IMR-90 (cell line): ENCODE measurements around the gene ID3. TPM values are rescaled to one million over a fixed set of nuclear protein-coding genes. Genes with fewer than 3 reads are reported as not detected.
A peak's percentile ranks its signal among the peaks of the same experiment; 100 is the strongest.

Experiments used
- ATAC-seq: fragments of 200-7000 bp; cut with Tn5 transposase; 2 replicates; pipeline ENCODE4 v1.9.1; 2020; ENCODE audit warnings: low read depth, mild to moderate bottlenecking, moderate library complexity
- BruUV-seq: library from RNA; stranded (reverse); fragments of 400-500 nt; replicated peaks from 2 replicates; lab custom pipeline; 2021; lab: Mats Ljungman, UMichigan
- CTCF ChIA-PET: fragments of 300-600 bp; formaldehyde crosslinking; extraction: SDS; loops from one replicate; lab custom pipeline; 2021; ENCODE audit warnings: antibody characterized with exemption; lab: Yijun Ruan, JAX
- POLR2A ChIA-PET: fragments of 300-600 bp; sonication (Branson Sonifier 250); formaldehyde crosslinking; loops from one replicate; lab custom pipeline; 2022; ENCODE audit warnings: antibody characterized with exemption; ENCODE audit not compliant: unreplicated experiment; lab: Charles Lee
- DNase-seq: peaks from one replicate; pipeline ENCODE4 v3.0.0; 2013
- H2AFZ ChIP-seq: replicated peaks from 2 replicates; pipeline ENCODE3; 2013; ENCODE audit warnings: low read length, mild to moderate bottlenecking; ENCODE audit not compliant: poor library complexity
- H2AK5ac ChIP-seq: 2 replicates; pipeline ENCODE4 v1.6.1; 2013; ENCODE audit warnings: low read depth, low read length, inconsistent platforms
- H2AK9ac ChIP-seq: replicated peaks from 2 replicates; pipeline ENCODE3; 2013; ENCODE audit warnings: mild to moderate bottlenecking, low read depth, low read length, moderate library complexity; ENCODE audit not compliant: poor library complexity
- H2BK120ac ChIP-seq: 2 replicates; pipeline ENCODE4 v1.6.1; 2013; ENCODE audit warnings: low read depth, low read length, inconsistent platforms
- H2BK15ac ChIP-seq: 3 replicates; pipeline ENCODE4 v1.6.1; 2013; ENCODE audit warnings: low read depth, low read length, inconsistent platforms
- H2BK20ac ChIP-seq: 2 replicates; pipeline ENCODE4 v1.6.1; 2013; ENCODE audit warnings: low read depth, mild to moderate bottlenecking, inconsistent platforms, low read length, moderate library complexity
- H2BK5ac ChIP-seq: 2 replicates; pipeline ENCODE4 v1.6.1; 2013; ENCODE audit warnings: mild to moderate bottlenecking, low read depth, low read length, inconsistent platforms; ENCODE audit not compliant: poor library complexity, severe bottlenecking
- H3K14ac ChIP-seq: replicated peaks from 2 replicates; pipeline ENCODE4 v1.6.1; 2013; ENCODE audit warnings: low read depth, low read length, inconsistent platforms
- H3K18ac ChIP-seq: 2 replicates; pipeline ENCODE4 v1.6.1; 2013; ENCODE audit warnings: low read depth, low read length, control low read depth
- H3K23ac ChIP-seq: 2 replicates; pipeline ENCODE4 v1.6.1; 2013; ENCODE audit warnings: low read depth, low read length, inconsistent platforms
- H3K27ac ChIP-seq: 2 replicates; pipeline ENCODE4 v1.5.1; 2013; ENCODE audit warnings: mild to moderate bottlenecking, control low read depth, low read length; ENCODE audit not compliant: insufficient read depth
- H3K27me3 ChIP-seq: 2 replicates; pipeline ENCODE4 v1.6.1; 2013; ENCODE audit warnings: low read length; ENCODE audit not compliant: control insufficient read depth, insufficient read depth
- H3K36me3 ChIP-seq: 2 replicates; pipeline ENCODE4 v1.6.1; 2013; ENCODE audit warnings: low read length, mixed read lengths; ENCODE audit not compliant: control insufficient read depth, insufficient read depth
- H3K4ac ChIP-seq: 2 replicates; pipeline ENCODE4 v1.6.1; 2013; ENCODE audit warnings: low read depth, low read length, inconsistent platforms
- H3K4me1 ChIP-seq: 2 replicates; pipeline ENCODE4 v1.6.1; 2013; ENCODE audit warnings: low read length, mixed read lengths; ENCODE audit not compliant: control insufficient read depth, insufficient read depth
- H3K4me2 ChIP-seq: 2 replicates; pipeline ENCODE4 v1.6.1; 2013; ENCODE audit warnings: low read depth, mild to moderate bottlenecking, control low read depth, low read length, moderate library complexity
- H3K4me3 ChIP-seq: 2 replicates; pipeline ENCODE4 v1.5.1; 2013; ENCODE audit warnings: low read depth, mild to moderate bottlenecking, control low read depth, low read length, moderate library complexity; ENCODE audit not compliant: insufficient read depth
- H3K56ac ChIP-seq: 2 replicates; pipeline ENCODE4 v1.6.1; 2013; ENCODE audit warnings: low read length, inconsistent platforms; ENCODE audit not compliant: insufficient read depth; ENCODE audit errors: extremely low read depth
- H3K79me1 ChIP-seq, 2 experiments: 2 replicates each; pipeline ENCODE4 v1.6.1; 2013; ENCODE audit warnings: low read length in 2 of 2, inconsistent platforms in 1 of 2, low read depth in 1 of 2
- H3K9ac ChIP-seq: 2 replicates; pipeline ENCODE4 v1.6.1; 2013; ENCODE audit warnings: low read depth, low read length, control low read depth
- H3K9me1 ChIP-seq: 2 replicates; pipeline ENCODE4 v1.6.1; 2013; ENCODE audit warnings: low read length, inconsistent platforms; ENCODE audit not compliant: insufficient read depth
- H3K9me3 ChIP-seq: 2 replicates; pipeline ENCODE4 v1.6.1; 2013; ENCODE audit warnings: low read length; ENCODE audit not compliant: control insufficient read depth, insufficient read depth
- H4K20me1 ChIP-seq: 2 replicates; pipeline ENCODE4 v1.6.1; 2013; ENCODE audit warnings: low read length, inconsistent platforms; ENCODE audit not compliant: insufficient read depth
- H4K5ac ChIP-seq: 2 replicates; pipeline ENCODE4 v1.6.1; 2013; ENCODE audit warnings: mild to moderate bottlenecking, low read depth, low read length, control low read depth
- H4K8ac ChIP-seq, 2 experiments: 2 replicates each; pipeline ENCODE4 v1.6.1; 2013; ENCODE audit warnings: low read depth in 2 of 2, low read length in 2 of 2, control low read depth in 1 of 2, inconsistent platforms in 1 of 2
- H4K91ac ChIP-seq: 2 replicates; pipeline ENCODE4 v1.6.1; 2013; ENCODE audit warnings: low read depth, low read length, inconsistent platforms; ENCODE audit not compliant: insufficient read depth
- BHLHE40 ChIP-seq: fragments of 150-350 bp; IDR thresholded peaks from 2 replicates; pipeline ENCODE4 v1.6.1; 2016; ENCODE audit warnings: mild to moderate bottlenecking, low read depth, low read length
- FOS ChIP-seq: fragments of 150-350 bp; IDR thresholded peaks from 2 replicates; pipeline ENCODE4 v1.6.1; 2016; ENCODE audit warnings: low read depth, low read length
- MAFK ChIP-seq: IDR thresholded peaks from 2 replicates; pipeline ENCODE4 v1.6.1; 2012; ENCODE audit warnings: low read depth, low read length, improper control_type of control experiment
- MAZ ChIP-seq: IDR thresholded peaks from 2 replicates; pipeline ENCODE4 v1.6.1; 2012; ENCODE audit warnings: low read depth, mild to moderate bottlenecking, low read length, improper control_type of control experiment, moderate library complexity, borderline replicate concordance
- NFE2L2 ChIP-seq: fragments of 150-350 bp; IDR thresholded peaks from 2 replicates; pipeline ENCODE4 v1.6.1; 2016; ENCODE audit warnings: low read depth, mild to moderate bottlenecking, low read length
- RAD21 ChIP-seq: IDR thresholded peaks from 2 replicates; pipeline ENCODE4 v1.6.1; 2012; ENCODE audit warnings: low read length, improper control_type of control experiment
- RFX5 ChIP-seq: IDR thresholded peaks from 2 replicates; pipeline ENCODE4 v1.8.0; 2012; ENCODE audit warnings: low read depth, mild to moderate bottlenecking, low read length, moderate library complexity
- WGBS, 2 experiments: methylation state at CpG; one replicate each; pipeline versions ENCODE4 v1.1.5 to v1.1.7; 2013; ENCODE audit warnings: missing lambda C conversion rate in 2 of 2; ENCODE audit not compliant: insufficient read length in 1 of 2; ENCODE audit errors: extremely low coverage in 2 of 2; 5-methylcytosine and 5-hydroxymethylcytosine counted together
- dilution Hi-C: fragments of 300-500 bp; cut with HindIII; formaldehyde crosslinking; loops from one replicate; pipeline ENCODE4 v1.14.3; 2018; ENCODE audit warnings: low sequenced_read_pairs; ENCODE audit not compliant: unreplicated experiment
- in situ Hi-C: fragments of 300-500 bp; cut with MboI; formaldehyde crosslinking; loops from 3 replicates; pipeline ENCODE4 v1.14.3; 2019; ENCODE audit warnings: low sequenced_read_pairs, inconsistent platforms, mixed read lengths
- intact Hi-C: fragments of 100-400 bp; cut with micrococcal nuclease; formaldehyde crosslinking; loops from 2 replicates; pipeline ENCODE4 v1.10.0; 2022
- polyA plus RNA-seq, 3 experiments: library from polyadenylated mRNA; depleted of rRNA; stranded (reverse); fragments of >200 nt; gene quantifications; 2 replicates each; pipeline ENCODE4 v1.2.3, GENCODE V29; 2012; ENCODE audit warnings: low replicate concordance in 1 of 3
- total RNA-seq: library from RNA; depleted of rRNA; stranded (reverse); fragments of >200 nt; gene quantifications from 2 replicates; pipeline ENCODE4 v1.2.3, GENCODE V29; 2012

Gene ID3
- total and polyA plus RNA-seq, 2 of the 4 experiments (the other 2 are of a cell fraction) = 109 to 304 TPM

DNA sequence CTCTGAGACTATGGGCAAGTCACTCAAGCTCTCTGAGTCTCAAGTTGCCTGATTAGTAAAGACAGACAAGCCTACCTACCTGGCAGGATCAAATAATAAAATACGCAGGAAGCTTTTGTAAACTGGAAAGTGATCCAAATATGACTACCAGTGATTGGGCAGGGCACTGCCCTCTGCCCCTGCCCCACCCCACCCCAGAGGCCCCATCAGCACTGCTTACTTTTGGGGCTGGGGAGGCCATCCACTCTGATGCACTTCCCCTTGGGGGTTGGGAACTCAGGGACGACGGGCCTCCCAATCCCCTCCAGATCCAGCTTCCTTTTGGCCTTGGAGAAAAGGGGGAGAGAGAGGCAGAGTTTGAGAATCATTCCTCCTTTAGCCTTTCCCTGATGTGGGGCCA lies 35.1 kb downstream of the ID3 start:
- in situ Hi-C loops (no loop called here), dilution Hi-C loops (no loop called here), intact Hi-C loops (no loop called here)
- Histone ChIP-seq H4K91ac (no peak overlapping the region), H2AK5ac (peak overlapping the region; percentile 12; the same call in 1 of the 2 replicates), H3K27ac (no peak overlapping the region), H3K4me2 (no peak overlapping the region), H3K27me3 (no peaks in the 10 kb centered on the region), H3K56ac (no peak overlapping the region), H4K20me1 (no peaks in the 10 kb centered on the region), H2BK5ac (no peak overlapping the region), H3K9me3 (no peaks in the 10 kb centered on the region), H3K79me1 (no peaks in the 10 kb centered on the region; a peak in 1 of 4 replicates), H3K4ac (no peak overlapping the region), H2BK120ac (no peak overlapping the region), H2BK15ac (no peak overlapping the region), H3K23ac (no peak overlapping the region), H3K4me3 (no peak overlapping the region), H4K5ac (no peak overlapping the region), H3K4me1 (peaks cover 4% of the 10 kb centered on the region; the same call in 1 of the 2 replicates), H3K9me1 (peaks cover 2% of the 10 kb centered on the region; the same call in 1 of the 2 replicates), H2BK20ac (no peak overlapping the region), H3K36me3 (no peaks in the 10 kb centered on the region), H2AFZ (no peak overlapping the region), H3K9ac (no peak overlapping the region), H2AK9ac (no peak overlapping the region), H3K14ac (no peak overlapping the region), H3K18ac (no peak overlapping the region), H4K8ac (no peak overlapping the region)
- POLR2A ChIA-PET = no interaction called here
- CTCF ChIA-PET = no interaction called here
- TF ChIP-seq FOS (no peak), BHLHE40 (no peak), NFE2L2 (no peak), MAFK (no peak), RAD21 (no peak), MAZ (no peak), RFX5 (no peak)
- no peak for ATAC-seq
- BruUV-seq = no TSS peak
- DNase-seq = no peak
- no CpG with 5 or more reads among the region's 3 CpGs for WGBS, 2 experiments
